NK-92 (cell line): ENCODE results near the gene PIAS4.

Experiments used
- DNase-seq: peaks from one replicate; lab custom pipeline; 2025; ENCODE audit not compliant: unreplicated experiment; lab: John Stamatoyannopoulos, UW

PIAS4 gene

GRCh38 chr19:4042064-4042730 is 34.7 kb downstream of the PIAS4 start:
- no peak for DNase-seq

- no peak for DNase-seq
Measured at GRCh38 chr19:4042731-4043082, 35.2 kb downstream of the PIAS4 start.

- no peak for DNase-seq
Measured at GRCh38 chr19:4043401-4043800, 35.9 kb downstream of the PIAS4 start.

GRCh38 chr19:4043966-4044715 is 36.6 kb downstream of the PIAS4 start:
- no peak for DNase-seq

- DNase-seq = no peak
Measured at GRCh38 chr19:4044990-4045465, 37.5 kb downstream of the PIAS4 start.

- no peak for DNase-seq
Measured at GRCh38 chr19:4045597-4046361, 38.2 kb downstream of the PIAS4 start.

GRCh38 chr19:4046362-4046691 is 38.8 kb downstream of the PIAS4 start:
- DNase-seq = no peak

GRCh38 chr19:4046946-4047683 is 39.6 kb downstream of the PIAS4 start:
- no peak for DNase-seq

- DNase-seq = no peak
Measured at GRCh38 chr19:4049432-4049831, 41.9 kb downstream of the PIAS4 start.

- no peak for DNase-seq
Measured at GRCh38 chr19:4051175-4052101, 43.9 kb downstream of the PIAS4 start.

- no peak for DNase-seq
Measured at GRCh38 chr19:4052114-4052992, 44.8 kb downstream of the PIAS4 start.

GRCh38 chr19:4052993-4053422 is 45.5 kb downstream of the PIAS4 start:
- DNase-seq = no peak

- DNase-seq = no peak
Measured at GRCh38 chr19:4053423-4054324, 46.1 kb downstream of the PIAS4 start.

GRCh38 chr19:4054441-4055208 is 47.1 kb downstream of the PIAS4 start:
- DNase-seq = no peak

- DNase-seq = no peak
Measured at GRCh38 chr19:4055209-4055552, 47.6 kb downstream of the PIAS4 start.

- no peak for DNase-seq
Measured at GRCh38 chr19:4057931-4058692, 50.6 kb downstream of the PIAS4 start.
